Neutrophil (primary cell): ENCODE results near the gene FRMPD4.

Source experiments
- H3K27ac ChIP-seq: fragments of 200-600 bp; sonication (generic); 2 replicates; pipeline ENCODE4 v1.5.1; 2016; ENCODE audit warnings: mild to moderate bottlenecking, moderate library complexity
- H3K27me3 ChIP-seq: fragments of 200-600 bp; sonication (generic); 2 replicates; pipeline ENCODE4 v1.6.0; 2016; ENCODE audit warnings: mild to moderate bottlenecking
- H3K36me3 ChIP-seq: fragments of 200-600 bp; sonication (generic); 2 replicates; pipeline ENCODE4 v1.5.1; 2017
- H3K4me1 ChIP-seq, 2 experiments: fragments of 200-600 bp in 1 of 2; sonication (generic) in 1 of 2; 1 replicate in 1 of 2; 2 replicates in 1 of 2; pipeline versions ENCODE4 v1.5.1 to v1.6.1; 2013 to 2016; ENCODE audit warnings: low read depth in 1 of 2, low read length in 1 of 2, mild to moderate bottlenecking in 1 of 2, moderate library complexity in 1 of 2; ENCODE audit not compliant: control insufficient read depth in 1 of 2, insufficient read depth in 1 of 2
- H3K4me3 ChIP-seq, 2 experiments: fragments of 200-600 bp in 1 of 2; sonication (generic) in 1 of 2; 1 replicate in 1 of 2; 2 replicates in 1 of 2; pipeline ENCODE4 v1.5.1; 2013 to 2016; ENCODE audit warnings: low read depth in 1 of 2, low read length in 1 of 2, mild to moderate bottlenecking in 1 of 2, moderate library complexity in 1 of 2
- H3K9me3 ChIP-seq: fragments of 200-600 bp; sonication (generic); 2 replicates; pipeline ENCODE4 v1.5.1; 2016
- CTCF ChIP-seq: fragments of 200-600 bp; sonication (generic); IDR thresholded peaks from 2 replicates; pipeline ENCODE4 v1.5.1; 2016; ENCODE audit warnings: antibody characterized with exemption

The FRMPD4 gene

GRCh38 chrX:12771445-12772069 lies 633.3 kb downstream of the FRMPD4 start:
- Histone ChIP-seq H3K9me3 (no peaks in the 10 kb centered on the region), H3K36me3 (no peaks in the 10 kb centered on the region), H3K4me3 (no peak overlapping the region), H3K4me1 (no peaks in the 10 kb centered on the region), H3K27ac (no peak overlapping the region), H3K27me3 (peaks cover 10% of the 10 kb centered on the region)
- TF ChIP-seq CTCF, result peak; percentile 57
